Measurements from ENCODE around the gene DOCK11. TPM values are rescaled to one million over a fixed set of nuclear protein-coding genes. Genes with fewer than 3 reads are reported as not detected.

DOCK11 gene
- total and polyA plus RNA-seq, 2 donors (not counting 3 experiments of a cell fraction or from before 2014, with no cell fraction given), result 0.37 to 0.86 TPM

- Histone ChIP-seq H3K36me3 (ENCODE audit: control insufficient read depth in 2 of 2, extremely low read depth in 1 of 2, insufficient read depth in 2 of 2, low read length in 2 of 2) (no peaks in the 10 kb centered on the region), H3K27ac (ENCODE audit: insufficient read depth, low read depth, low read length) (no peak overlapping the region), H3K9me3 (replicated peaks; ENCODE audit: control insufficient read depth, insufficient read depth, low read length) (no peaks in the 10 kb centered on the region), H2AFZ (ENCODE audit: low read depth, low read length) (no peak overlapping the region), H4K20me1 (replicated peaks; ENCODE audit: control insufficient read depth, extremely low read depth, insufficient read depth, low read length) (no peaks in the 10 kb centered on the region), H3K4me2 (ENCODE audit: insufficient read depth, low read length) (no peak overlapping the region), H3K27me3 (ENCODE audit: control insufficient read depth in 2 of 2, insufficient read depth in 2 of 2, low read length in 2 of 2) (peaks cover 0 to 1% of the 10 kb centered on the region in 2 experiments), H3K4me1 (ENCODE audit: control insufficient read depth, extremely low read depth, insufficient read depth, low read length) (no peaks in the 10 kb centered on the region), H3K79me2 (ENCODE audit: control insufficient read depth, insufficient read depth, low read length) (no peaks in the 10 kb centered on the region), H3K9ac (replicated peaks; ENCODE audit: extremely low read depth, insufficient read depth, low read length) (no peak overlapping the region), H3K4me3 (replicated peaks in 1 of 3; ENCODE audit: insufficient read depth in 1 of 3, low read depth in 1 of 3, low read length in 3 of 3) (no peak overlapping the region), H3K9me1 (replicated peaks; ENCODE audit: control insufficient read depth, extremely low read depth, insufficient read depth, low read length) (no peaks in the 10 kb centered on the region)
- DNase-seq (ENCODE audit: low read depth, low spot score) (no peak), FAIRE-seq (no peak)
- TF ChIP-seq CTCF (IDR thresholded peaks at IDR 0.05; ENCODE audit: extremely low read depth in 1 of 2, insufficient read depth in 1 of 2, low read depth in 1 of 2, low read length in 2 of 2) (no peak), GATA2 (IDR thresholded peaks at IDR 0.05; ENCODE audit: insufficient read depth, insufficient read length, low read depth, low read length) (no peak), MAX (IDR thresholded peaks at IDR 0.05; ENCODE audit: insufficient read depth, insufficient read length) (no peak), MYC (IDR thresholded peaks at IDR 0.05; ENCODE audit: low read depth, low read length) (no peak)
- BruUV-seq (replicated peaks), result no TSS peak
- dilution Hi-C loops (cut with MboI; ENCODE audit: extremely low pct_ligation_motif_present, low sequenced_read_pairs), result no loop called here
- POLR2A ChIA-PET, result no interaction called here
- intact Hi-C loops (cut with micrococcal nuclease), result no loop called here
- CTCF ChIA-PET, result no interaction called here
These were observed 67.1 kb downstream of the DOCK11 start for GRCh38 chrX:118562582-118563164.

- no peak overlapping the region for H3K4me3 ChIP-seq (replicated peaks in 1 of 3; ENCODE audit: insufficient read depth in 1 of 3, low read depth in 1 of 3, low read length in 3 of 3)
- H3K9ac ChIP-seq (replicated peaks; ENCODE audit: extremely low read depth, insufficient read depth, low read length), result no peak overlapping the region
- dilution Hi-C loops (cut with MboI; ENCODE audit: extremely low pct_ligation_motif_present, low sequenced_read_pairs), result no loop called here
- CTCF ChIA-PET, result no interaction called here
- TF ChIP-seq GATA2 (IDR thresholded peaks at IDR 0.05; ENCODE audit: insufficient read depth, insufficient read length, low read depth, low read length), result no peak
- TF ChIP-seq MYC (IDR thresholded peaks at IDR 0.05; ENCODE audit: low read depth, low read length), result no peak
- no peak for TF ChIP-seq POLR2A (IDR thresholded peaks at IDR 0.05; ENCODE audit: low read depth, low read length)
- TF ChIP-seq CTCF (IDR thresholded peaks at IDR 0.05; ENCODE audit: extremely low read depth in 1 of 2, insufficient read depth in 1 of 2, low read depth in 1 of 2, low read length in 2 of 2), result no peak
- no peak for TF ChIP-seq FOS (IDR thresholded peaks at IDR 0.05; ENCODE audit: borderline replicate concordance, insufficient read depth, low read length)
- TF ChIP-seq EZH2 (IDR thresholded peaks at IDR 0.05; ENCODE audit: borderline replicate concordance, low read depth, low read length, severe bottlenecking), result no peak
- no peak for TF ChIP-seq JUN (IDR thresholded peaks at IDR 0.05; ENCODE audit: borderline replicate concordance, insufficient read depth, insufficient read length, low read depth)
- no peak for TF ChIP-seq MAX (IDR thresholded peaks at IDR 0.05; ENCODE audit: insufficient read depth, insufficient read length)
- no peak for TF ChIP-seq POLR2AphosphoS5 (IDR thresholded peaks at IDR 0.05; ENCODE audit: insufficient read depth, low read depth, low read length)
- no peak overlapping the region for H2AFZ ChIP-seq (ENCODE audit: low read depth, low read length)
- no peaks in the 10 kb centered on the region for H3K4me1 ChIP-seq (ENCODE audit: control insufficient read depth, extremely low read depth, insufficient read depth, low read length)
- no peak overlapping the region for H3K4me2 ChIP-seq (ENCODE audit: insufficient read depth, low read length)
- DNase-seq (ENCODE audit: low read depth, low spot score) (no peak), FAIRE-seq (no peak)
- H3K36me3 ChIP-seq (ENCODE audit: control insufficient read depth in 2 of 2, extremely low read depth in 1 of 2, insufficient read depth in 2 of 2, low read length in 2 of 2), result no peaks in the 10 kb centered on the region
- POLR2A ChIA-PET, result no interaction called here
- no peaks in the 10 kb centered on the region for H3K79me2 ChIP-seq (ENCODE audit: control insufficient read depth, insufficient read depth, low read length)
- H3K9me1 ChIP-seq (replicated peaks; ENCODE audit: control insufficient read depth, extremely low read depth, insufficient read depth, low read length), result no peaks in the 10 kb centered on the region
- intact Hi-C loops (cut with micrococcal nuclease), result no loop called here
- H3K27ac ChIP-seq (ENCODE audit: insufficient read depth, low read depth, low read length), result no peak overlapping the region
- no TSS peak for BruUV-seq (replicated peaks)
- H4K20me1 ChIP-seq (replicated peaks; ENCODE audit: control insufficient read depth, extremely low read depth, insufficient read depth, low read length), result no peaks in the 10 kb centered on the region
- H3K27me3 ChIP-seq (ENCODE audit: control insufficient read depth in 2 of 2, insufficient read depth in 2 of 2, low read length in 2 of 2), result peaks cover 0 to 1% of the 10 kb centered on the region in 2 experiments
- no peaks in the 10 kb centered on the region for H3K9me3 ChIP-seq (replicated peaks; ENCODE audit: control insufficient read depth, insufficient read depth, low read length)
These were observed 68.9 kb downstream of the DOCK11 start for GRCh38 chrX:118564498-118564897.
